Muscle of back (tissue), 13 donors: ENCODE data around the gene CLHC1. TPM values are rescaled to one million over a fixed set of nuclear protein-coding genes. Genes with fewer than 3 reads are reported as not detected.
"Not testable (repeated sequence)": the region's sequence is repeated elsewhere in the genome, so short reads cannot be mapped to it uniquely, and the experiment has no call there.

Experiments used
- DNase-seq, 3 donors: peaks; one replicate each; pipeline versions ENCODE4 v3.0.0 to v3.0.0-alpha.2; 2013
- long read RNA-seq, 9 donors: transcript quantifications; one replicate each; lab custom pipeline, GENCODE V29; 2026
- polyA plus RNA-seq, 10 donors: library from polyadenylated mRNA; unstranded; fragments of 120-200 nt; gene quantifications; one replicate each; pipeline ENCODE4 v1.2.1, GENCODE V29; 2013; ENCODE audit not compliant: insufficient read length in 10 of 10

CLHC1 gene
- polyA plus RNA-seq, result 10 to 100 TPM in 6 of 10 donors, 1 to 10 TPM in 4; 4.9 to 17.6 (median 11.9) TPM
- long read RNA-seq, donor 1, partial matches to known transcripts, result 2,225 of 4,691 reads
- long read RNA-seq, donor 1, other reads (novel, unspliced or antisense), result 2,466 of 4,691 reads
- long read RNA-seq, donor 2, partial matches to known transcripts, result 2,396 of 5,747 reads
- long read RNA-seq, donor 2, other reads (novel, unspliced or antisense), result 3,351 of 5,747 reads
- long read RNA-seq, donor 3, result 0 reads
- long read RNA-seq, donor 4, partial matches to known transcripts, result 1,979 of 4,593 reads
- long read RNA-seq, donor 4, other reads (novel, unspliced or antisense), result 2,614 of 4,593 reads
- long read RNA-seq, donor 5, partial matches to known transcripts, result 3,257 of 6,991 reads
- long read RNA-seq, donor 5, other reads (novel, unspliced or antisense), result 3,734 of 6,991 reads
- long read RNA-seq, donor 6, partial matches to known transcripts, result 3,115 of 7,098 reads
- long read RNA-seq, donor 6, other reads (novel, unspliced or antisense), result 3,983 of 7,098 reads
- long read RNA-seq, donor 7, partial matches to known transcripts, result 1,758 of 4,326 reads
- long read RNA-seq, donor 7, other reads (novel, unspliced or antisense), result 2,567 of 4,326 reads
- long read RNA-seq, donor 8, result 0 reads
- long read RNA-seq, donor 9, partial matches to known transcripts, result 0 of 1 reads
- long read RNA-seq, donor 9, other reads (novel, unspliced or antisense), result 0 of 1 reads

DNA sequence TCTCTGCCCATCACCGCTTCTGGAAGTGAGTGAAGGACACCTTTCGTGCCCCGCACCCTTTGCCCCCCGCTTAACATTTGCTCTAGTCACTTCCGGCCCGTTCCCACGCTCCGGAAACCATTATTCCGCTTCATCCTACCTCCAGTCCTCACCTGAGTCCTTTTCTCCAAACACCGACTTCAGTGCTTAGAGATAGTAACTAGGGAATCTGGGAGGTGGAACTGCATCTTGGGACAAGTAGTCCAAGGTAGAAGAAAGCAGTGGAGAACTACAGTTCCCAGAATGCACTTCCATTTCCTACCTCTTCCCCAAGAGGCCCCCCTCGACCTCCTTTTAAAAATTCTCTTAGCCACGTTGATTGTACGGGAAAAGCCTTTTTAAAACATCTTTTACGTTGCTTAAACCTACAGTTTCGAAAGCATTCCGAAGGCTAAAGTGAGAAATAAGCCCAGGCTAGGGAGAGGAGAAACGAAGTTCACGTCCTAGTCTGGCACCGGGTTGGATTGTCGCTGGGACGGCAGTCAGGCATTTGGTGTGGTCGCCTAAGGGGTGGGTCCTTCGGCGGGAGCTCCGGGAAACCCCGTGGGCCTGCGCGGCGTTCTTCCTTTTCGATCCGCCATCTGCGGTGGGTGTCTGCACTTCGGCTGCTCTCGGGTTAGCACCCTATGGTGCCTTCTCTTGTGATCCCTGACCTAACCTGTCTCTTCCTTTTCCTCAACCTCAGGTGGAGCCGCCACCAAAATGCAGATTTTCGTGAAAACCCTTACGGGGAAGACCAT, at the start of gene CLHC1, which contains the start of gene RPS27A:
Gene CLHC1, minus strand, starts transcription at position 210 of the 779 bp plus-strand sequence. CDS start 9,882 bp downstream, outside the sequence.
Gene RPS27A, plus strand, starts transcription at position 605 of the 779 bp plus-strand sequence. Its CDS starts 137 bp downstream, at position 742.
- peak; percentile 96 to 98 (median 97) for DNase-seq

DNA sequence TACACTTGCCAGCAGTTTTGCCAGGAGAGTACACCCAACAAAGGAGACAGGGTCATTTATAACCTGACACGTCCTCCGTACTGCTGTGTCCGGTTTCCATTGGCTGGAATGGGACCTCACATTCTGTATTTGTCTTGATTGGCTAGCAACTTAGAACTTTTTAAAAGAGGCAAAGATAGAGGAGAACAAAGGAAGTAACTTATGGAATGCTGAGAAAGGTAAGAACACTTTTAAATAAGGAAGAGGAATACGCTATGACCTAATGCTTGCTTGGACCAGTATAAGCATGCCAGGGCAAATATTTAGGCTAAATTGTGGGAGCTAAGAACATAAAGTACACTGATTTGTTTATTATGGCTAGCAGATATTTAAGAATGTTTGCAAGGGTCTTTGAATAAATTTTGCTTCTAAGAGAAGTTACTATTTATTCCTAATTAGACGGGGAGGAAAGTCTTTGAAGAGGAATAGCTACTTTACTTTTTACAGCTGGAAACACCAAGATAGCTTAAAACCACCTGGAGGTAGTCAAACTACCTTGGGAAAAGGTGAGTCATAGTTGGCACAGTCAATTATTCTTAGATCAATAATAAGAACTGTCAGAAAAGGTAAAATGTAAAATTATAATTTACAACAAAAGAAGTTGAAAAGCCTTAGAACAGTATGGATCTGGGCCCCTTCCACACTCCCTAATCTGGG, 48.9 kb upstream of the CLHC1 start:
- DNase-seq, result not testable (repeated sequence)

DNA sequence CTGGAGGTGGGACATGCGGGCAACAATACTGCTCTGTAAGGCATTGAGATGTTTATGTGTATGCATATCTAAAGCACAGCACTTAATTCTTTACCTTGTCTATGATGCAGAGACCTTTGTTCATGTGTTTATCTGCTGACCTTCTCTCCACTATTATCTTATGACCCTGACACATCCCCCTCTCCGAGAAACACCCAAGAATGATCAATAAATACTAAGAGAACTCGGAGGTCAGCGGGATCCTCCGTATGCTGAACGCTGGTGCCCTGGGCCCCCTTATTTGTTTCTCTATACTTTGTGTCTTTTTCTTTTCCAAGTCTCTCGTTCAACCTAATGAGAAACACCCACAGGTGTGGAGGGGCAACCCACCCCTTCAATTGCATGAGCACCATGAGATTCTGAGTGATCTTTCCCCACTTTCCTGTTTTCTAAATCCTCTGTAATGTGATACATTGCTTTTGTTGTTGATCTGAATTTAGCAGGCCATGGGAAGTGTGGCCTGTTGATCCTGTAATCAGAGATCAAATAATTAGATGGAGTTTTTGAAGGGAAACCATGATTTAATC, 47.8 kb upstream of the CLHC1 start:
- DNase-seq, result not testable (repeated sequence)

DNA sequence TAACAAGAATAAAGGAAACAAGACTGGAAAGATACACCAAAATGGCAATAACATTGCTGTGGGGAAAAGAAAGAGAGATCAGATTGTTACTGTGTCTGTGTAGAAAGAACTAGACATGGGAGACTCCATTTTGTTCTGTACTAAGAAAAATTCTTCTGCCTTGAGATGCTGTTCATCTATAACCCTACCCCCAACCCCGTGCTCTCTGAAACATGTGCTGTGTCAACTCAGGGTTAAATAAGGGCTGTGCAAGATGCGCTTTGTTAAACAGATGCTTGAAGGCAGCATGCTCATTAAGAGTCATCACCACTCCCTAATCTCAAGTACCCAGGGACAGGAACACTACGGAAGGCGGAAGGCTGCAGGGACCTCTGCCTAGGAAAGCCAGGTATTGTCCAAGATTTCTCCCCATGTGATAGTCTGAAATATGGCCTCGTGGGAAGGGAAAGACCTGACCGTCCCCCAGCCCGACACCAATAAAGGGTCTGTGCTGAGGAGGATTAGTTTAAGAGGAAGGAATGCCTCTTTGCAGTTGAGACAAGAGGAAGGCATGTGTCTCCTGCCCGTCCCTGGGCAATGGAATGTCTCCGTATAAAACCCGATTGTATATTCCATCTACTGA, 47.2 kb upstream of the CLHC1 start:
- not testable (repeated sequence) for DNase-seq

DNA sequence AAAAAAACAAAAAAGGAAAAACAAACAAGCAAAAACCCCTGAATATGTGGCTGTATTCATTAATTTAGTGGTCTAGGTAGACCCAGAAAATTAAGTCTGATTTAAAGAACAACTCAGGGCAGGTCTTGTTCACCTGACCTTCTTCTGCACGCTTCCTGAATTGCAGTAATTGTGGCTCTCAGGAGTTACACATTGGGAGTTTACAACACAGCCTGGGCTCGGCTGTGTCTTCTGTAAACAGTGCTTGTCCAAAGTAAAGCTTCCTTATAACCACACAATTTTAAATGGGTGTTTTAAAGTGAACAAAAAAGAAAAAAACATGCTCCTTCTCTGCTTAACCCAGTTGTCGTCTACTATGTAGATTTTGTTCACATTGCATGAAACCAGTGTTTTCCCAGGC, 45.2 kb upstream of the CLHC1 start:
- no peak for DNase-seq

DNA sequence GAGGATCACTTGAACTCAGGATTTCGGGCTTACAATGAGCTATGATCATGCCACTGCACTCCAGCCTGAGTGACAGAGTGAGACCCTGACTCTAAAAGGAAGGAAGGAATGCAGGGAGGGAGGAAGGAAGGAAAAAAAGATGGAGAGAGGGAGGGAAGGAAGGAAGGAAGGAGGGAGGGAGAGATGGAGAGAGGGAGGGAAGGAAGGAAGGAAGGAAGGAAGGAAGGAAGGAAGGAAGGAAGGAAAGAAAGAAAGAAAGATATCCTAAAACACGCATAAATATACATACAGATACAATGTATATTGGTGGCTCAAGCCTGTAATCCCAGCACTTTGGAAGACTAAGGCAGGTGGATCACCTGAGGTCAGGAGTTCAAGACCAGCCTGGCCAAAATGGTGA, 42.3 kb upstream of the CLHC1 start:
- DNase-seq, result not testable (repeated sequence)

DNA sequence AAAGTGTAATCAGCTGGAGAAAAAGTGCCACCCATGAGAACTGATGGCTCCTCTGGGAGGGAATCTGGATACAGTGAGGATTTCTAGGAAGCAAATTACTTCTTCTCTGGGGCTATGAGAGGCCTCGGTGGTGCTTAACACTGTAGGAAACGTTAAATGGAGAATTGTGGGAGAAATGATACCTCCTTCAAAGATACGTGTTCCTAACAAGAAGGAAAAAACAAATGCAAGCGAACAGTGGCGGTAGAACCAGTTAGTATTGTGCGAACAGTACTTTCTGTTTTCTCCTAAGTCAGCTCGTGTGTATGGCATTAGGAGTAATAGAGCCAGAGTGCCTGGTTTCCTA, 37.5 kb upstream of the CLHC1 start:
- peak in 2 of 3 donors; percentile 15 to 52 for DNase-seq

DNA sequence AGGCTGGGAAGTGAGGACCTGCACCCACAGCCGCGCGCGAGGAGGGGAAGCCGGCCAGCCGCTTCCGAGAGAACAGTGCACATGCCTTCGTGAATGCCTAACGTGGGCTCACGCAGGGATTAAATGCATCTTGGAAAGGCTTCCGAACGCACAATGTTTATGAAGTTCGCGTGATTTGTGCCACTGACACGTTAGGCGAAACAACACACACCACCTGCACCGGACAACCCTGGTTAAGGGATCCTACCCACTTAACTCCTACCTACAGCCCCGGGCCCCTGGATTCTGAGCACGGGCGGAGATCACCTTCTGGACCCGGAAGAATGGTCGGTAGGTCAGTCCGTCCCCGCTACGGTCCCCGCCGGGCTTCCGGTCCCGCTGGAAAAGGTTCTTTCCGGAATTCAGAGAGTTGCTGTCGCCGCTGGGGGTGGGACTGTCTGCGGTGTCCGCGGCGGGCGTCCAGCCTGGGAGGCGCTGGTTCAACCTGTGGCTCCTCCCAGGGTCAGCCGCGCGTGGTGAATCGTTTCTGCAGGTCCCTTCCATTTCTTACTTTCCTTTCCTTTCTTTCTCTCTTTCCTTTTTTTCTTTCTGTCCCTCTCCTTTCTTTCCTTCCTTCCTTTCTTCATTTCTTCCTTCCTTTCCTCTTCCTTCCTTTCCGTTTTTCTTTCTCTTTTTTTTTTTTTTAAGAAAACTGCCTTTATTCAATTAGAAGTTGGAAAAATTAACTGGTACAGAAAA, 37.0 kb upstream of the CLHC1 start, which contains the start of gene MTIF2:
Gene MTIF2, minus strand, starts transcription at position 325 of the 738 bp plus-strand sequence. CDS start 5,373 bp downstream, outside the sequence.
- peak; percentile 93 to 97 (median 95) for DNase-seq

DNA sequence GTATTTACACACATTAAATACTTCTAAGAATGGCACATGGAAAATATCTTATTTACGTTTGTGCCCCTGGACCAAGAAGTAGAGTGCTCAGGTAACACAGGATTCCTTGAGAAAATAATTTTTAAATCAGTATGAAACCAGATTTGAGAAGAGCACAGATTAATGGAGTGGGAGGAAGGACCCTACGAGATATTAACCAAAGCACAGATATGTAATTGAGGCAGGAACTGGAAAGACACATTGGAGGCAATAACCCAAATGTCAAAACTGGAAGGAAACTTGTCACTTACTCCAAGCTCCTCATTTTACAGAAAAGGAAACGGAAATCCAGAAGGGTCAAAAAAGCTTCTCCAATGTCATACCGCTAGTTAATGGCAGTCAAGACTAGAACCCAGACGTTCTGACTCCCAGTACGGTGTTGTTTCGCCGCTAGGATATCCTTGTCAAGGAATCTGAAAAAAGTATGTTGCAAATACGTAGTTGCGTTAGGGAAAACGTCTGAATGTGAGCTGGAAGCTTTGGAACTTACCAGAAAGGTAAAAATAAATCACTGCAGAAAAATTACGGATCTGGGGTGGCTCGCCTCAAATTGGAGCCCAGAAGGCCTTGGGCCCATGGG, 36.3 kb upstream of the CLHC1 start:
- peak in 1 of 3 donors; percentile 6 for DNase-seq

DNA sequence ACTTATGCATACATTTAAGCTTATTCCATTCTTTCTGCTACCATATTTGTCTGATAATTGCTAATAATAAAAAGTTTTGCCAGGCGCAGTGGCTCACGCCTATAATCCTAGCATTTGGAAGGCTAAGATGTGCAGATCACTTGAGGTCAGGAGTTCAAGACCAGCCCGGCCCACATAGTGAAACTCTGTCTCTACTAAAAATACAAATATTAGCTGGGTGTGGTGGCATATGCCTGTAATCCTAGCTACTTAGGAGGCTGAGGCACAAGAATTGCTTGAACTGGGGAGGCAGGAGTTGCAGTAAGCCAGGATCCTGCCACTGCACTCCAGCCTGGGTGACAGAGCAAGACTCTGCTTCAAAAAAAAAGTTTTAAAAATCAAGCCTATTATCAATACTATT, 27.5 kb upstream of the CLHC1 start:
- not testable (repeated sequence) for DNase-seq

DNA sequence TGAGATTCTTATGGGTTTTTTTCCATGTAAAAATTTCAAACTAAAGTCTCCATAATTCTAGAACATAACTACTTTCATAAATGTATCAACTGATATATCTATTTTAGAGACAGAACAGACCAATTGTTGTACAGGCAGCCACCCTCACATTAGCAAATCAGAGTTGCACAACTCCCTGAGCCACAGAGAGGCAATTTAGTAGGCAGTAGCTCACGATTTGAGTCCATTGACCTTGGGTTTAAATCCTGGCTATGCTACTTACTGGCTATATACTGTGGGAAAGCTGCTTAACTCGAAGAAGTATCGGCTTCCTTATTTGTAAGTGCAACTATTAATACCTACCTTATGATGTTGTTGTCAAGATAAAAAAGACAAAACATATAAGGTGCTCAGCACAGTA, 20.7 kb upstream of the CLHC1 start:
- DNase-seq, result no peak

DNA sequence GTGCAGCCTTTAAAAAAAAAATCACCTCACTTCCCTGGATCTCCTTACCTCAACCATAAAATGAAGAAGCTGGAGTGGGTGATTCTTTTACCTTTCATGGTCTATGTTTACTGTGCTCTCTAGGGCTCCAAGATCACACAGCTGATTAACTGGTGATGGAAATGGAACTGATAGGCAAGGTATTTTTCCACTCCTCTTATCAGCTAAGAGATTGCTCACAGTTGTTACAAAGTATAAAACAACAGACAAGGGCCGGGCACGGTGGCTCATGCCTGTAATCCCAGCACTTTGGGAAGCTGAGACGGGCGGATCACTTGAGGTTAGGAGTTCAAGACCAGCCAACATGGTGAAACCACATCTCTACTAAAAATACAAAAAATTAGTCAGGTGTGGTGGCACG, 14.9 kb upstream of the CLHC1 start:
- DNase-seq, result no peak

DNA sequence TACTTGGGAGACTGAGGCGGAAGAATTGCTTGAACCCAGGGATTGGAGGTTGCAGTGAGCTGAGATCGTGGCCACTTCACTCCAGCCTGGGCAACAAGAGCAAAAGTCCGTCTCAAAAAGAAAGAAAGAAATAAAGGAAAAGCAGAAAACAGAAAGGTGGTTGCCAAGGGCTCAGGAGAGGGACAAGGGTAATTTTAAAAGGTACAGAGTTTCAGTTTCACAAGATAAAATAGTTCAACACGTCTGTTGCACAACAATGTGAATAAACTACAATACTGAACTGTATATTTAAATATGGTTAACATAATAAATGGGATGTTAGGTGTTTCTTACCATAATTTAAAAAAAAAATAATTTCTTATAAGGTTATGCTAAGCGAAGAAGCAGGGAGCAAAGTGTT, 13.3 kb upstream of the CLHC1 start:
- no peak for DNase-seq

DNA sequence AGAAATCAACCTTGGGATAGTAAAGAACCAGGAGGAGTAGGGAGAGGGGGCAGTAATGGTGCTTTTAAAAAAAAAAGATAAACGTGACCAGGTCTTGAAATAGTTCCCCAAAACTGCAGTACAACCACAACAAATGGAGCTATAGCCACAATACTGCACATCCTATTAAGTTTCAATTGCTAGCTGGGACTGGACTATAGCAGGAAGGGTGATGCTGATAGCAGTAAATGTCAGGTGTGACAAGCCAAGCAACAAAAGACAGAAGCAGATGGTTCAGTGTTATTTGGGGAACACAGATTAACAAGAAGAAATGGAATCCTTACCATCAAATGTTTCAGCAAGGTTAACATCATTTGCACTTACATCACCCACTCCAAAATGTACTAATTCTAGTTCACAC, 10.5 kb upstream of the CLHC1 start:
- no peak for DNase-seq

DNA sequence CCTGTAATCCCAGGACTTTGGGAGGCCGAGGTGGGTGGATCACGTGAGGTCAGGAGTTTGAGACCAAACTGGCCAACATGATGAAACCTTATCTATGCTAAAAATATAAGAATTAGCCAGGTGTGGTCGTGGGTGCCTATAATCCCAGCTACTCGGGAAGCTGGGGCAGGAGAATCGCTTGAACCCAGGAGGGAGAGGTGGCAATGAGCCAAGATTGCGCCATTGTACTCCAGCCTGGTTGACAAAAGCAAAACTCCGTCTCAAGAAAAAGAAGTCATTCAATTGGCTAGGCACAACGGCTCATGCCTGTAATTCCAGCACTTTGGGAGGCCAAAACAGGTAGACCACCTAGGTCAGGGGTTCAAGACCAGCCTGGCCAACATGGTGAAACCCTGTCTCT, 9.5 kb upstream of the CLHC1 start:
- DNase-seq, result not testable (repeated sequence)

DNA sequence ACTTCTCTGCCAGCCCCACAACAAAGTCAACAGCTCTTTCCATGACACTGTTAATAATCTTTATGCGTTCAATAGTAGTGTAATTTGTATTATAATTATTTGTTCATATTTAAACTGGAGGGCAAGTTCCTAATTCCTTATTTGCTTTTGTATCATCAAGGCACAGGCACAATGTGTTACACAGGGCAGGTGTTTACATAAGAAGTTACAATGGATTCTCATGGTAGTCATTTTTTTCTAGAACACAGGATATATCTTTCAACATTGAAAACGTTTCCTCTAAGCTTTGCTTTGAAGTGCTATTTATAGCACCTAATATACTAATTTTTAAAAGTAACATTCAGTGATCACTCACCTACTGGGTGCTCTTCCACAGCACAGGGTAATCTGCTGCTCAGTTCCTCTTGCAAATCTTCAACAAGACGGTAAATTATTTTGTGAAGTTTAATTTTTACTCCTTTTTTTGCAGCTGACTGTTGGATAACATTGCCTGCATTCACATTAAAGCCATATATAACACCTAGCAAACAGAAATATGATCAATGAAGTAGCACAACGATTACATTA, 7.6 kb upstream of the CLHC1 start:
- no peak for DNase-seq

DNA sequence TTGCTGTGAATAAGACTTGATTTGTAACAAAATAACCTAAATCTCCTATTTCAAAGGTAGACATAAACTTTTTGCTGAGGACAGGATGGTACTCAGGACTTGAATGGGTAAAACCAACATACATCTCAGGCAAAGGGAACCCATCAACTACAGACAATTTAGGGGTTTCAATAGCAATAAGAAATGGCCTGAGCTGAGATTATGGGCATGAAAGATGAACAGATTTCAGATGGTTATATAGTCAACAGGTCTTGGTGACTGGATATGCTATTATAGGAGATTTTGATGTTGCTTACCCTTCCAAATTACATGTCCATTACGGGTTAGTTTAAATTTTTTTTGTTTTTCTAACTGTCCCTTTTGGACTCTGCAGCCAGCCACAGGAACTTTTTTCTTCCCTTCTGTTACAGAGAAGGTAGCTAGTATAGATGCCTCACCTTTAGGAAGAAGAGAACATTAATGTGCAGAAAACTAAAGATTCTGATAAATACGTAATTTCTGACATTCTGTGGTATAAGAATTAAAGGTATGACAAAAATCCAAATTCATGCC, 5.0 kb upstream of the CLHC1 start:
- DNase-seq, result no peak

DNA sequence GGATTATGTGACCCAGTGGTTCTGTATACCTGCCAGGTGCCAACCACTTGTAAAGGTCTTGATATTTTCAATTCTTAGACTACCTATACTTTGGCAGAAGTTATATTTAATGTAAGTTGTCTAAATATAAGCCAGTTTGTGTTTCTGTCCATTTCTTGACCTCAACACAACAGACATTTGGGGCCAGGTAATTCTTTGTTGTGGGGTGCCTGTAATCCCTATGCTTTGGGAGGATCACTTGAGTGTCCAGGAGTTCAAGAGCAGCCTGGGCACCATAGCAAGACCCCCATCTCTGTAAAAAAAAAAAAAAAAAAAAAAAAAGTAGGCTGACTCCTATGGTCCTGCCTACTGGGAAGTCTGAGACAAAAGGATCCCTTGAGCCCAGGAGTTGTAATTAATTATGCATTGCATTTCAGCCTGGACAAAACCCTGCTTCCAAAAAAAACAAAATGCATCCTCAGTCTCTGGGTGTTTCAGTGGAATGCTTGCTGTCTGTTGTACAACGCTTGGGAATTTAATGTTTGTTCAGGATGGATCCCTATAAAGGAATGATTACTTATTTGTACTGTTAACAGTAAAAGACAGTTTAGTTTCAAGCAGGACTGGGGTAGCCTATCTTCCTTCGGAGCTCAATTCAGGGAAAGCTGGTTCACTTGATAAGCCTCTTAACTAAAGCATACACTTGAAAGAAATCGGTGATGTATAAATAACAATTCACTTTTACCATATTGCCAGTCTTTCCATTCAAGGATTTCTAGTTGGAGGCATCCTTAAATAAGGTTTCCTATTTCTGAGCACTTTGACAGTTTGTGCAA, 3.8 kb upstream of the CLHC1 start:
- no peak for DNase-seq
